Measurements from ENCODE around the gene ZP3.
"Not testable (repeated sequence)": the region's sequence is repeated elsewhere in the genome, so short reads cannot be mapped to it uniquely, and the experiment has no call there.

GRCh38 chr7:76480403-76481253, 55.9 kb downstream of the ZP3 start:
- not testable (repeated sequence) for TF ChIP-seq CTCF (IDR thresholded peaks at IDR 0.05; ENCODE audit: control extremely low read depth in 1 of 3, insufficient read depth in 1 of 3, low read depth in 1 of 3, low read length in 3 of 3); POLR2A (IDR thresholded peaks at IDR 0.05; ENCODE audit: control extremely low read depth in 1 of 2, low read depth in 2 of 2, low read length in 2 of 2); EP300 (IDR thresholded peaks at IDR 0.05; ENCODE audit: borderline replicate concordance in 1 of 2, low read depth in 2 of 2, low read length in 2 of 2); CHD1 (IDR thresholded peaks at IDR 0.05; ENCODE audit: low read depth, low read length)
